ENCODE data around the gene CLEC16A. TPM values are rescaled to one million over a fixed set of nuclear protein-coding genes. Genes with fewer than 3 reads are reported as not detected.

CLEC16A gene
- total RNA-seq, 1 donor from 2014 or later = 33.4 TPM

DNA sequence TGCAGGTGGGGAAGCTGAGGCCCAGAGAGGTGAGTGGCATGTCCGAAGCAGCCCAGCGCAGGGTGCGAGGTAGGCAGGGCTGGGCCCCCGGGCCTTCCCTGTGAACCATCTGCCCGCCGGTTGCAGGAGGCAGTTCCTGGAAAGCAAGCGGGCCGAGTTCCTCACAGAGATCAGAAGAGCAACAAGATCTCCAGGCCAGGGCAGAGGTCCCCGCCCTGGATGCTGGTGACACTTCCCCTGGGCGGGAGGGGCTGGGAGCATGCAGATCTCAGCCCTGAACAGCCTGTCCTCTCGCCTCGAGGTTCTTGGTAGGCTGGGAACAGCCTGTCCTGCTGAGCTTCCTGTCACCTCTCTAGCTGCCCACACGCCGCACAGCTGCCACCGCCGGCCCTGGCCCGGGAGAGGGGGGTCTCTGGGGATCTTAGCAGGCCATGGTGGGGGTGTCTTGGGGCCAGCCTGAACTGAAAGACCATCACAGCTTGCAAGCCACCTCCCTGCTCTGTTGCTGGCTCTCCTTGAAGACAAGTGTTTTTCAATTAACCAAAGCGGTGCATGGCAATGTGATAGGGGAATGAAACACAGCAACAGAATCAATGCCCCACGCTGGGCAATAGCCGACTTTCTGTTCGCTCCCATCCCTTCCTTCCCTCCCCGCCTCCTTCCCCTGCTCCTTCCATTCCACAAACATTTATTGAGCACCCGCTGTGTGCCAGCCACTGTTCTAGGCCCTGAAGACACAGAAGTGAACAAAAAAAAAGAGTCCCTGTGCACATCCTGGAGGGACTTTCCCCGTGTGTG is 279.9 kb downstream of the CLEC16A start:
- H3K4me1 Mint-ChIP-seq (ENCODE audit: unreplicated experiment) = no peaks in the 10 kb centered on the region
- H3K27ac Mint-ChIP-seq = no peak overlapping the region
- H3K36me3 Mint-ChIP-seq = no peaks in the 10 kb centered on the region
- no peak for DNase-seq (ENCODE audit: extremely low spot score, unreplicated experiment)
- TF ChIP-seq, protein P1, sequence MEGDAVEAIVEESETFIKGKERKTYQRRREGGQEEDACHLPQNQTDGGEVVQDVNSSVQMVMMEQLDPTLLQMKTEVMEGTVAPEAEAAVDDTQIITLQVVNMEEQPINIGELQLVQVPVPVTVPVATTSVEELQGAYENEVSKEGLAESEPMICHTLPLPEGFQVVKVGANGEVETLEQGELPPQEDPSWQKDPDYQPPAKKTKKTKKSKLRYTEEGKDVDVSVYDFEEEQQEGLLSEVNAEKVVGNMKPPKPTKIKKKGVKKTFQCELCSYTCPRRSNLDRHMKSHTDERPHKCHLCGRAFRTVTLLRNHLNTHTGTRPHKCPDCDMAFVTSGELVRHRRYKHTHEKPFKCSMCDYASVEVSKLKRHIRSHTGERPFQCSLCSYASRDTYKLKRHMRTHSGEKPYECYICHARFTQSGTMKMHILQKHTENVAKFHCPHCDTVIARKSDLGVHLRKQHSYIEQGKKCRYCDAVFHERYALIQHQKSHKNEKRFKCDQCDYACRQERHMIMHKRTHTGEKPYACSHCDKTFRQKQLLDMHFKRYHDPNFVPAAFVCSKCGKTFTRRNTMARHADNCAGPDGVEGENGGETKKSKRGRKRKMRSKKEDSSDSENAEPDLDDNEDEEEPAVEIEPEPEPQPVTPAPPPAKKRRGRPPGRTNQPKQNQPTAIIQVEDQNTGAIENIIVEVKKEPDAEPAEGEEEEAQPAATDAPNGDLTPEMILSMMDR (conservative IDR thresholded peaks at IDR 0.05) = no peak
- peaks cover 4% of the 10 kb centered on the region for H3K27me3 Mint-ChIP-seq
- no peaks in the 10 kb centered on the region for H3K9me3 Mint-ChIP-seq
- no peak overlapping the region for H3K4me3 Mint-ChIP-seq

DNA sequence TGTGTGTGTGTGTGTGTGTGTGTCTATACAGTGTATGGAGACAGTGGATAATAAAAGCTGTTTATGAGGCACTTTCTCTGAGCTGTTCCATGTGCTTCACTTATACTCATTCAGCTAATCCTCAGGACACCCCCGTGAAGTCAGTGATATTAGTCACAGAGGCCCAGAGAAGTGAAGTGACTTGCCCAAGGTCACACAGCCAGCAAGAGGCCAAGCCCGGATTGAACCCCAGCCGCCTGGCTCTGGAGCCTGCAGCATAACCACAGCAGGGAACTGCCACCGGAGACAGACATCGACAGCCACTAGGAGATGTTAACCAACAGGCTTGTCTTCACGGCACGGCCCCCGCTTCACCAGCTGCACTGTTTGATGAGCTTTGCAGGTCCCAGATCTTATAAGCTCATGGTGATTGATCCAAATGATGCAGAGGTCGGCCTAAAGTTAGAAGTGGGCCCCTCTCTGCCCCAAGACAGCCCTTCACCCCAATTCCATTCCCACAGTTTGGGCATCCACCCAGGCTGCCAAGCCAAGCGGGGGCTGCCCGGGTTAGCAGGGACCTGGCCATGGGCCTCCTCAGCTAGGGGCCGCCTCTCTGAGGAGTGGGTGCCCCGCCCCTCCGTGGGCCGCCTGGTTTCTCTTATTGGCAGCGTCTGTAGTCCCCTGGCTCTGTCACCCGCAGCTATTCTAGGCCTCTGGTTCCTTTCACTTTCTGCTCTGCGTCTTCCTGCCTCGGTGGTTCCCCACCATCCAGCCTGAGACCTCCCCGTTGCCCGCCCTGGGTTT is 280.7 kb downstream of the CLEC16A start:
- DNase-seq (ENCODE audit: extremely low spot score, unreplicated experiment) = no peak
- H3K27me3 Mint-ChIP-seq = peaks cover 2% of the 10 kb centered on the region
- no peak overlapping the region for H3K4me3 Mint-ChIP-seq
- TF ChIP-seq, protein P1 (conservative IDR thresholded peaks at IDR 0.05) = no peak
- no peaks in the 10 kb centered on the region for H3K4me1 Mint-ChIP-seq (ENCODE audit: unreplicated experiment)
- no peak overlapping the region for H3K27ac Mint-ChIP-seq
- H3K9me3 Mint-ChIP-seq = no peaks in the 10 kb centered on the region
- no peaks in the 10 kb centered on the region for H3K36me3 Mint-ChIP-seq

DNA sequence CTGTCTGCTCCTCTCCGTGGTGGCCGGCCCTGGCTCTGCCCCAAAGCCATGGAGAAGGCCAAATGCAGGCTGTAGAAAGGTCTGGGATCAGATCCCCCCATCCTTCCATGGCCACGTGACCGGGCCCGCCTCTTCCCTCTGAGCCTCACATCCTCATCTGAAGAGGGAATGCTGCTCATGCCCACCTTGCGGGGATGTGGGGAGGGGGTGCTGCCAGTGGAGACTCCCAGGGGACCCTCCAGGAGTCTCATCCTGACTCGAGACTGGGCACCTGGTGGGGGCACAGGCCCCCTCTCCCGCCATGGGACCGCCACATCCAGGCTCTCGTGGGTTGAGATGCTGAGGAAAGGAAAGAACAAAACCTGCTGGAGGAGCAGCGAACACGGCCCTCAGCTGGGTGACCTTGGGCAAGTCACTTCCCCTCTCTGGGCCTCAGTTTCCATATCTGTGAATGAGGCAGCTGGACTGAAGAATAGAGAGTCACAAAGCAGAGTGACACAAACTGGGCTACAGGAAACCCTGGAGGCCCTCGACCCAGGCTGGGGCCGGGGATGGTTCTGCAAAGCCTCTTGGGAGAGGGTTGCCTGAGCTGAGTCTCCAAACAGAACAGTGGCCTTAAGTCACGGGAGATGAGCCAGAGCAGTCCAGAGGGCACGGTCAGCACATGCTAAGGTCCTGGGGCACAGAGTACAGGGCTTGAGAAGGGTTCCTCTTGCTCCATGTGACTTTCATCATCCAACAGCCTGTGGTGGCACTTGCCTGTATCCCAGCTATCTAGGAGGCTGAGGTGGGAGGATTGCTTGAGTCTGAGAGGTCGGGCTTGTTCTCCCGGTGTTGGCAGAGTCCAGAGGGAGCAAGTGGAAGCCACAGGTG is 281.5 kb downstream of the CLEC16A start:
- no peaks in the 10 kb centered on the region for H3K4me1 Mint-ChIP-seq (ENCODE audit: unreplicated experiment)
- TF ChIP-seq, protein P1 (conservative IDR thresholded peaks at IDR 0.05) = no peak
- no peaks in the 10 kb centered on the region for H3K36me3 Mint-ChIP-seq
- H3K4me3 Mint-ChIP-seq = no peak overlapping the region
- DNase-seq (ENCODE audit: extremely low spot score, unreplicated experiment) = no peak
- no peaks in the 10 kb centered on the region for H3K27me3 Mint-ChIP-seq
- no peak overlapping the region for H3K27ac Mint-ChIP-seq
- H3K9me3 Mint-ChIP-seq = no peaks in the 10 kb centered on the region

DNA sequence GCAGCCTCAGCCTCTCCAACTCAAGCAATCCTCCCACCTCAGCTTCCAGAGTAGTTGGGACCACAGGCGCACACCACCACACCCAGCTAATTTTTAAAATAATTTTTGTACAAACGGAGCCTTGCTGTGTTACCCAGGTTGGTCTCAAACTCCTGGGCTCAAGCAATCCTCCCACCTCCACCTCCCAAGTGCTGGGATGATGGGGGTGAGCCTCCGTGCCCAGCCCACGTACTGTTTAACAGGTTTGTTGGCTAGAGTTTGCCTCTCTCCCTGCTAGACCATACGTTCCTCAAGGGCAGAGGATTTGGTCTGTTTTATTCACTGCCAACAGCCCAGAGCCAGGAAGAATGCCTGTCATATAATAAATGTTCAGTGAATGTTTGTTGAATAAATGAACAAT is 285.1 kb downstream of the CLEC16A start:
- H3K4me1 Mint-ChIP-seq (ENCODE audit: unreplicated experiment) = no peaks in the 10 kb centered on the region
- H3K4me3 Mint-ChIP-seq = no peak overlapping the region
- no peaks in the 10 kb centered on the region for H3K36me3 Mint-ChIP-seq
- H3K9me3 Mint-ChIP-seq = no peaks in the 10 kb centered on the region
- H3K27me3 Mint-ChIP-seq = no peaks in the 10 kb centered on the region
- H3K27ac Mint-ChIP-seq = no peak overlapping the region
- TF ChIP-seq, protein P1 (conservative IDR thresholded peaks at IDR 0.05) = no peak
- DNase-seq (ENCODE audit: extremely low spot score, unreplicated experiment) = no peak

DNA sequence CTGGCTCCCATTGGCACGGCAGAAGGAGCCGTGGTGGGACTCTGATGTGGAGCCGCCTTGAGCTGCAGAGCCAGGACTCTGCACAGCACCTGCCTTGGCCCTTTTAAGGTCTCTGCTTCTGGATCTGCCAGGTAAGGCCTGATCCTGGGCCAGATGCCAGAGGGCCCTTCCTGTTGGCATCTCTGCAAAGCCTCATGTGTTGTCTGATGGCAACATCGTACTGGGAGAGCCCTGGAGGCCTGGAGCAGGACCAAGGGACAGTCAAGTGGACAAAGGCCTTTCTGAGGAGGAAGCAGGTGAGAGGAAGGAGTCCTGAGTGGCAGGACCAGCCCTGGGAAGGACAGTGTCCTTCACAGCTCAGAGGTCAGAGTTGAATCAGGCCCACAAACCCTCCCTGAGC is 285.5 kb downstream of the CLEC16A start:
- H3K36me3 Mint-ChIP-seq = no peaks in the 10 kb centered on the region
- no peaks in the 10 kb centered on the region for H3K4me1 Mint-ChIP-seq (ENCODE audit: unreplicated experiment)
- H3K27ac Mint-ChIP-seq = no peak overlapping the region
- no peaks in the 10 kb centered on the region for H3K27me3 Mint-ChIP-seq
- no peak for DNase-seq (ENCODE audit: extremely low spot score, unreplicated experiment)
- no peak overlapping the region for H3K4me3 Mint-ChIP-seq
- TF ChIP-seq, protein P1 (conservative IDR thresholded peaks at IDR 0.05) = no peak
- no peaks in the 10 kb centered on the region for H3K9me3 Mint-ChIP-seq

All from type B pancreatic cell (in vitro differentiated cells).